OCI-LY1 (cell line): ENCODE data around the gene CHST11.

Experiments used
- H2AFZ ChIP-seq: fragments of 200-600 bp; sonication (generic), shearing (Covaris generic); 2 replicates; pipeline ENCODE4 v1.6.0; 2014; ENCODE audit warnings: antibody characterized with exemption, mild to moderate bottlenecking, low read length
- H3F3A ChIP-seq: fragments of 200-600 bp; sonication (generic), shearing (Covaris generic); 2 replicates; pipeline ENCODE4 v1.6.0; 2014; ENCODE audit warnings: mild to moderate bottlenecking, antibody characterized with exemption, low read length, moderate library complexity; ENCODE audit not compliant: insufficient read depth
- H3K27ac ChIP-seq: fragments of 200-600 bp; sonication (generic); 2 replicates; pipeline ENCODE4 v1.5.1; 2014; ENCODE audit warnings: low read length, mixed run types, mild to moderate bottlenecking, low read depth; ENCODE audit not compliant: poor library complexity, severe bottlenecking
- H3K27me3 ChIP-seq: fragments of 200-600 bp; sonication (generic); 2 replicates; pipeline ENCODE4 v1.6.0; 2014; ENCODE audit warnings: antibody characterized with exemption, mild to moderate bottlenecking, low read length, moderate library complexity; ENCODE audit not compliant: insufficient read depth
- H3K36me3 ChIP-seq: fragments of 200-600 bp; sonication (generic); 2 replicates; pipeline ENCODE4 v1.6.1; 2014; ENCODE audit warnings: mild to moderate bottlenecking, antibody characterized with exemption, low read length, moderate library complexity, mixed read lengths; ENCODE audit not compliant: insufficient read depth
- H3K4me1 ChIP-seq: fragments of 200-600 bp; sonication (generic); 2 replicates; pipeline ENCODE4 v1.5.1; 2014; ENCODE audit warnings: mild to moderate bottlenecking, low read length, moderate library complexity; ENCODE audit not compliant: insufficient read depth, severe bottlenecking
- H3K4me2 ChIP-seq: fragments of 200-600 bp; sonication (generic), shearing (Covaris generic); 2 replicates; pipeline ENCODE4 v1.6.1; 2014; ENCODE audit warnings: low read length
- H3K4me3 ChIP-seq: fragments of 200-600 bp; sonication (generic); 2 replicates; pipeline ENCODE4 v1.5.1; 2014; ENCODE audit warnings: low read length, low read depth, mild to moderate bottlenecking, mixed read lengths; ENCODE audit not compliant: poor library complexity, severe bottlenecking
- H3K79me2 ChIP-seq: fragments of 200-600 bp; shearing (Covaris generic); 2 replicates; pipeline ENCODE4 v1.6.1; 2016; ENCODE audit warnings: mixed run types, low read length, mixed read lengths; ENCODE audit not compliant: insufficient read depth
- H3K9ac ChIP-seq: fragments of 200-600 bp; sonication (generic), shearing (Covaris generic); 2 replicates; pipeline ENCODE4 v1.6.1; 2014; ENCODE audit warnings: mild to moderate bottlenecking, low read length, mixed read lengths
- H3K9me2 ChIP-seq: fragments of 200-600 bp; sonication (generic), shearing (Covaris generic); 2 replicates; pipeline ENCODE4 v1.6.1; 2014; ENCODE audit warnings: low read depth, mild to moderate bottlenecking, low read length, mixed read lengths
- H3K9me3 ChIP-seq: fragments of 200-600 bp; shearing (Covaris generic); 2 replicates; pipeline ENCODE4 v1.6.1; 2014; ENCODE audit warnings: low read length, mixed read lengths
- H4K20me1 ChIP-seq: fragments of 200-600 bp; sonication (generic), shearing (Covaris generic); 2 replicates; pipeline ENCODE4 v1.6.0; 2016; ENCODE audit warnings: mild to moderate bottlenecking, low read length; ENCODE audit not compliant: insufficient read depth
- EZH2 ChIP-seq: fragments of 200-600 bp; sonication (generic), shearing (Covaris generic); IDR thresholded peaks from 2 replicates; pipeline ENCODE4 v1.8.0; 2017; ENCODE audit warnings: borderline replicate concordance, mixed run types, mild to moderate bottlenecking, antibody characterized with exemption, low read length, moderate library complexity, mixed read lengths
- TF ChIP-seq, protein P1 (sequence below): fragments of 200-600 bp; sonication (generic), shearing (Covaris generic); IDR thresholded peaks from 2 replicates; pipeline ENCODE4 v1.5.1; 2017; ENCODE audit warnings: mild to moderate bottlenecking, antibody characterized with exemption, low read length, moderate library complexity, mixed read lengths

The CHST11 gene

DNA sequence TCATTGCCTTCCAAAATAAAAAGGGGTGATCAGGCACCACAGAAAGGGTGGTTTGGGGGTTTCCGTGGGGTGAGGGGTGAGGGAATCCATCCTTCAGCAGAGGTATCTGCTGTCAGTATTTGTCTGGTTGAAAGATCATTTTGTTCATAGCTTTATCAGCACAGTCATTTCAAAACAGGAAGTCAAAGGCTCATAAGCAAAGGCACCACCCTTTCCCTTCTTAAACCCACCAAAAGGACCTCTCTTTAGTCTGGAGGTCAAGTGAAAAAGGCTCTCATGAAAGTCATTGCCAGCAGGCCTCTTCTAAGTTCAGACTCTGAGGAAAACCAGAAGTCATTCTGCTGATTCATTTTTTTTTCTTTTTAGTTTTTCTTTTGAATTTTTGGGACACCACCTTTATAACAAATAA lies 6.2 kb downstream of the CHST11 start:
- no peaks in the 10 kb centered on the region for H3K27me3 ChIP-seq
- no peaks in the 10 kb centered on the region for H3K36me3 ChIP-seq
- peak overlapping the region; percentile 22 for H3K4me2 ChIP-seq
- H3K9ac ChIP-seq = no peak overlapping the region; the same call in 1 of the 2 replicates
- H3K4me3 ChIP-seq = no peak overlapping the region
- peaks cover 74% of the 10 kb centered on the region for H3K4me1 ChIP-seq
- peaks cover 43% of the 10 kb centered on the region for H3K79me2 ChIP-seq
- H3K9me3 ChIP-seq = no peaks in the 10 kb centered on the region
- no peaks in the 10 kb centered on the region for H3F3A ChIP-seq
- no peaks in the 10 kb centered on the region for H3K9me2 ChIP-seq
- peak overlapping the region; percentile 70 for H3K27ac ChIP-seq
- H4K20me1 ChIP-seq = no peaks in the 10 kb centered on the region
- H2AFZ ChIP-seq = no peak overlapping the region
- TF ChIP-seq, protein P1, sequence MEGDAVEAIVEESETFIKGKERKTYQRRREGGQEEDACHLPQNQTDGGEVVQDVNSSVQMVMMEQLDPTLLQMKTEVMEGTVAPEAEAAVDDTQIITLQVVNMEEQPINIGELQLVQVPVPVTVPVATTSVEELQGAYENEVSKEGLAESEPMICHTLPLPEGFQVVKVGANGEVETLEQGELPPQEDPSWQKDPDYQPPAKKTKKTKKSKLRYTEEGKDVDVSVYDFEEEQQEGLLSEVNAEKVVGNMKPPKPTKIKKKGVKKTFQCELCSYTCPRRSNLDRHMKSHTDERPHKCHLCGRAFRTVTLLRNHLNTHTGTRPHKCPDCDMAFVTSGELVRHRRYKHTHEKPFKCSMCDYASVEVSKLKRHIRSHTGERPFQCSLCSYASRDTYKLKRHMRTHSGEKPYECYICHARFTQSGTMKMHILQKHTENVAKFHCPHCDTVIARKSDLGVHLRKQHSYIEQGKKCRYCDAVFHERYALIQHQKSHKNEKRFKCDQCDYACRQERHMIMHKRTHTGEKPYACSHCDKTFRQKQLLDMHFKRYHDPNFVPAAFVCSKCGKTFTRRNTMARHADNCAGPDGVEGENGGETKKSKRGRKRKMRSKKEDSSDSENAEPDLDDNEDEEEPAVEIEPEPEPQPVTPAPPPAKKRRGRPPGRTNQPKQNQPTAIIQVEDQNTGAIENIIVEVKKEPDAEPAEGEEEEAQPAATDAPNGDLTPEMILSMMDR = no peak
- TF ChIP-seq EZH2 = no peak

DNA sequence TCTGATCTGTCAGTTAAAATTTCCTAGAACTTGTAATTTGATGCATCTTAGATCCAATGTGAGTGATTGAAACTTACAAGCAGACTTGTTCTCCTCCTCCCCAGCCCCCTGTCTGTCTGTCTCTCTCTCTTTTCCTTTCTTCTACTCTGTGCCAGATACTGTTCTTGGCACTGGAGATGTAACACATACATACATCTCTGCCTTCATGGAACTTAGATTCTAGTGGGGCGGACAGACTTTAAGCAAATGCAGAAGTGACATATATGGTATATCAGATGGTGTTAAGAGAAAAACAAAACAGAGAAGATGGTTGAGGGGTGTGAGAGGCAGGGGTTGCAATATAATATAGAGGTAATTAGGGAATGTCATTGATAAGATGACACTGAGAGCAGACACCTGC lies 6.6 kb downstream of the CHST11 start:
- H3K4me2 ChIP-seq = peak overlapping the region; percentile 22; the same call in 1 of the 2 replicates
- peaks cover 75% of the 10 kb centered on the region for H3K4me1 ChIP-seq
- H3K4me3 ChIP-seq = no peak overlapping the region
- no peaks in the 10 kb centered on the region for H3K36me3 ChIP-seq
- peak overlapping the region; percentile 70 for H3K27ac ChIP-seq
- H4K20me1 ChIP-seq = no peaks in the 10 kb centered on the region
- peaks cover 40% of the 10 kb centered on the region for H3K79me2 ChIP-seq
- H3K9ac ChIP-seq = no peak overlapping the region; the same call in 1 of the 2 replicates
- TF ChIP-seq, protein P1 = no peak
- no peak for TF ChIP-seq EZH2
- H3K9me2 ChIP-seq = no peaks in the 10 kb centered on the region
- H3F3A ChIP-seq = no peaks in the 10 kb centered on the region
- no peak overlapping the region for H2AFZ ChIP-seq
- no peaks in the 10 kb centered on the region for H3K27me3 ChIP-seq
- no peaks in the 10 kb centered on the region for H3K9me3 ChIP-seq

DNA sequence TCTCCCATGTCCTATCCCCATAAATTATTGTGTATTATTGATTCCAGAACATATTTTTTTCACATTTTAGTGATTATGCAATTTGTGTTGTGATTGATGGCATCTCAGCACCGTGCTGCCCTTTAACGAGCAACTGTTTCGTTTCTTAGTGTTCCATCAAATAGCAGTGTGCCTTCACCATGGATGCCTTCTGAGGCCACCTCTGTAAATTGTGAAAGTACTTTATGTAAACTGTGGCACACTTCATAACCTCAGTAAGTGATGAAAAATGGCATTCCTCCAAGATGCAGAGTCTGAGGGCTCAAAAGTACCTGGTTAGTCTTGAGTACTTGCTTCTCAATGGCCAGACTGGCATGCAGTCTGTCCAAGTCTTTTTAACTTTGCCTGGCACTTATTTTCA lies 8.2 kb downstream of the CHST11 start:
- Histone ChIP-seq H2AFZ (no peak overlapping the region), H3K4me2 (no peak overlapping the region), H3K27me3 (no peaks in the 10 kb centered on the region), H3K36me3 (no peaks in the 10 kb centered on the region), H3K79me2 (peaks cover 30% of the 10 kb centered on the region), H3K9ac (no peak overlapping the region), H3K9me3 (no peaks in the 10 kb centered on the region), H3K4me3 (no peak overlapping the region), H4K20me1 (no peaks in the 10 kb centered on the region), H3K4me1 (peaks cover 65% of the 10 kb centered on the region), H3K27ac (peak overlapping the region; percentile 38), H3K9me2 (no peaks in the 10 kb centered on the region), H3F3A (no peaks in the 10 kb centered on the region)
- no peak for TF ChIP-seq EZH2
- TF ChIP-seq, protein P1 = no peak
